ENCODE data around the gene CBLB. TPM values are rescaled to one million over a fixed set of nuclear protein-coding genes. Genes with fewer than 3 reads are reported as not detected.

Gene CBLB
- total and polyA plus RNA-seq, 9 of the 15 experiments (the other 6 are each of a cell fraction or from before 2014, with no cell fraction given) = 1.8 to 8.1 (median 5.3) TPM

- no peak for FAIRE-seq
- no peak overlapping the region for H3K4me3 ChIP-seq
- H3K4me2 ChIP-seq (ENCODE audit: insufficient read depth, low read length) = no peak overlapping the region
- no peak overlapping the region for H3K9ac ChIP-seq (ENCODE audit: insufficient read depth in 1 of 2, low read depth in 2 of 2, low read length in 2 of 2)
- H3K9me1 ChIP-seq (ENCODE audit: control insufficient read depth, insufficient read depth, low read length) = no peaks in the 10 kb centered on the region
- intact Hi-C loops (cut with micrococcal nuclease) (no loop called here), in situ Hi-C loops (cut with MboI) (no loop called here)
- H3K4me1 ChIP-seq (replicated peaks in 1 of 2; ENCODE audit: control insufficient read depth in 2 of 2, insufficient read depth in 2 of 2, low read length in 2 of 2) = no peaks in the 10 kb centered on the region
- no peaks in the 10 kb centered on the region for H4K20me1 ChIP-seq (replicated peaks; ENCODE audit: control insufficient read depth, insufficient read depth, low read length)
- POLR2A ChIA-PET = no interaction called here
- H3K79me2 ChIP-seq (ENCODE audit: control insufficient read depth, insufficient read depth, low read length) = no peaks in the 10 kb centered on the region
- H3K9me3 ChIP-seq (replicated peaks; ENCODE audit: control insufficient read depth, insufficient read depth, low read depth, low read length) = no peaks in the 10 kb centered on the region
- no peak for ATAC-seq
- TF ChIP-seq ATF3 (IDR thresholded peaks at IDR 0.05) (no peak), ATF3 (CRISPR knock-in tag; conservative IDR thresholded peaks at IDR 0.05) (no peak), KLF1 (tag; IDR thresholded peaks at IDR 0.05) (no peak), ZNF668 (CRISPR knock-in tag; IDR thresholded peaks at IDR 0.05) (no peak), KAT7 (CRISPR knock-in tag; IDR thresholded peaks at IDR 0.05; ENCODE audit: borderline replicate concordance) (no peak), MCM7 (IDR thresholded peaks at IDR 0.05) (no peak), HNRNPH1 (optimal IDR thresholded peaks at IDR 0.05; ENCODE audit: low read depth, low read length) (no peak), MCM2 (IDR thresholded peaks at IDR 0.05; ENCODE audit: low read depth) (no peak), HMBOX1 (IDR thresholded peaks at IDR 0.05) (no peak), ZZZ3 (IDR thresholded peaks at IDR 0.05) (no peak), BMI1 (IDR thresholded peaks at IDR 0.05; ENCODE audit: low read length) (no peak), GTF2E2 (tag; IDR thresholded peaks at IDR 0.05) (no peak)
- TF ChIP-seq, protein P1, sequence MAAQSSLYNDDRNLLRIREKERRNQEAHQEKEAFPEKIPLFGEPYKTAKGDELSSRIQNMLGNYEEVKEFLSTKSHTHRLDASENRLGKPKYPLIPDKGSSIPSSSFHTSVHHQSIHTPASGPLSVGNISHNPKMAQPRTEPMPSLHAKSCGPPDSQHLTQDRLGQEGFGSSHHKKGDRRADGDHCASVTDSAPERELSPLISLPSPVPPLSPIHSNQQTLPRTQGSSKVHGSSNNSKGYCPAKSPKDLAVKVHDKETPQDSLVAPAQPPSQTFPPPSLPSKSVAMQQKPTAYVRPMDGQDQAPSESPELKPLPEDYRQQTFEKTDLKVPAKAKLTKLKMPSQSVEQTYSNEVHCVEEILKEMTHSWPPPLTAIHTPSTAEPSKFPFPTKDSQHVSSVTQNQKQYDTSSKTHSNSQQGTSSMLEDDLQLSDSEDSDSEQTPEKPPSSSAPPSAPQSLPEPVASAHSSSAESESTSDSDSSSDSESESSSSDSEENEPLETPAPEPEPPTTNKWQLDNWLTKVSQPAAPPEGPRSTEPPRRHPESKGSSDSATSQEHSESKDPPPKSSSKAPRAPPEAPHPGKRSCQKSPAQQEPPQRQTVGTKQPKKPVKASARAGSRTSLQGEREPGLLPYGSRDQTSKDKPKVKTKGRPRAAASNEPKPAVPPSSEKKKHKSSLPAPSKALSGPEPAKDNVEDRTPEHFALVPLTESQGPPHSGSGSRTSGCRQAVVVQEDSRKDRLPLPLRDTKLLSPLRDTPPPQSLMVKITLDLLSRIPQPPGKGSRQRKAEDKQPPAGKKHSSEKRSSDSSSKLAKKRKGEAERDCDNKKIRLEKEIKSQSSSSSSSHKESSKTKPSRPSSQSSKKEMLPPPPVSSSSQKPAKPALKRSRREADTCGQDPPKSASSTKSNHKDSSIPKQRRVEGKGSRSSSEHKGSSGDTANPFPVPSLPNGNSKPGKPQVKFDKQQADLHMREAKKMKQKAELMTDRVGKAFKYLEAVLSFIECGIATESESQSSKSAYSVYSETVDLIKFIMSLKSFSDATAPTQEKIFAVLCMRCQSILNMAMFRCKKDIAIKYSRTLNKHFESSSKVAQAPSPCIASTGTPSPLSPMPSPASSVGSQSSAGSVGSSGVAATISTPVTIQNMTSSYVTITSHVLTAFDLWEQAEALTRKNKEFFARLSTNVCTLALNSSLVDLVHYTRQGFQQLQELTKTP (IDR thresholded peaks at IDR 0.05; ENCODE audit: low read depth in 1 of 2, partially characterized antibody in 2 of 2) = no peak
- TF ChIP-seq, protein P2, sequence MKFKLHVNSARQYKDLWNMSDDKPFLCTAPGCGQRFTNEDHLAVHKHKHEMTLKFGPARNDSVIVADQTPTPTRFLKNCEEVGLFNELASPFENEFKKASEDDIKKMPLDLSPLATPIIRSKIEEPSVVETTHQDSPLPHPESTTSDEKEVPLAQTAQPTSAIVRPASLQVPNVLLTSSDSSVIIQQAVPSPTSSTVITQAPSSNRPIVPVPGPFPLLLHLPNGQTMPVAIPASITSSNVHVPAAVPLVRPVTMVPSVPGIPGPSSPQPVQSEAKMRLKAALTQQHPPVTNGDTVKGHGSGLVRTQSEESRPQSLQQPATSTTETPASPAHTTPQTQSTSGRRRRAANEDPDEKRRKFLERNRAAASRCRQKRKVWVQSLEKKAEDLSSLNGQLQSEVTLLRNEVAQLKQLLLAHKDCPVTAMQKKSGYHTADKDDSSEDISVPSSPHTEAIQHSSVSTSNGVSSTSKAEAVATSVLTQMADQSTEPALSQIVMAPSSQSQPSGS (CRISPR knock-in tag; IDR thresholded peaks at IDR 0.05) = no peak
- H3K36me3 ChIP-seq (ENCODE audit: control insufficient read depth, insufficient read depth, low read length) = no peaks in the 10 kb centered on the region
- CTCF ChIA-PET (ENCODE audit: low intra/inter-chr PET ratio) = no interaction called here
- no peak for DNase-seq (ENCODE audit: extremely low read depth in 1 of 4, low spot score in 3 of 4)
- 89% methylated on average over 1 of the region's 2 CpGs for WGBS (ENCODE audit: insufficient coverage, low coverage, missing lambda C conversion rate)
- no peak overlapping the region for H2AFZ ChIP-seq (ENCODE audit: low read depth, low read length)
- no peaks in the 10 kb centered on the region for H3K27me3 ChIP-seq (ENCODE audit: control insufficient read depth in 2 of 2, insufficient read depth in 2 of 2, low read length in 2 of 2)
- H3K27ac ChIP-seq (ENCODE audit: extremely low read depth, low read depth, low read length) = no peak overlapping the region
- no TSS peak for BruUV-seq (replicated peaks)
Observed at GRCh38 chr3:105780107-105780506, 88.7 kb downstream of the CBLB start.

All from K562 (cell line).